Hepatocyte (in vitro differentiated cells): ENCODE data around the gene SPOPL. TPM values are rescaled to one million over a fixed set of nuclear protein-coding genes. Genes with fewer than 3 reads are reported as not detected.

Source experiments
- DNase-seq: peaks from one replicate; pipeline ENCODE4 v3.0.0-alpha.2; 2016; ENCODE audit warnings: low spot score
- H2AFZ ChIP-seq: fragments of 200-600 bp; sonication (generic); 2 replicates; pipeline ENCODE4 v1.6.0; 2016; ENCODE audit warnings: antibody characterized with exemption, mild to moderate bottlenecking
- H3K27ac ChIP-seq: fragments of 200-600 bp; sonication (generic); 2 replicates; pipeline ENCODE4 v1.5.1; 2016; ENCODE audit warnings: mild to moderate bottlenecking
- H3K27me3 ChIP-seq: fragments of 200-600 bp; sonication (generic); 2 replicates; pipeline ENCODE4 v1.6.1; 2016
- H3K36me3 ChIP-seq: fragments of 200-600 bp; sonication (generic); replicated peaks from 2 replicates; pipeline ENCODE4 v1.5.1; 2016; ENCODE audit warnings: low read depth; ENCODE audit not compliant: insufficient read depth
- H3K4me1 ChIP-seq: fragments of 200-600 bp; sonication (generic); 2 replicates; pipeline ENCODE4 v1.5.1; 2016; ENCODE audit warnings: mild to moderate bottlenecking, moderate library complexity; ENCODE audit not compliant: insufficient read depth
- H3K4me2 ChIP-seq: fragments of 200-600 bp; sonication (generic); 2 replicates; pipeline ENCODE4 v1.6.0; 2016
- H3K4me3 ChIP-seq: fragments of 200-600 bp; sonication (generic); 2 replicates; pipeline ENCODE4 v1.5.1; 2016; ENCODE audit warnings: mild to moderate bottlenecking
- H3K79me2 ChIP-seq: fragments of 200-600 bp; sonication (generic); 2 replicates; pipeline ENCODE4 v1.6.0; 2017; ENCODE audit warnings: mild to moderate bottlenecking
- H3K9me2 ChIP-seq: fragments of 200-600 bp; sonication (generic); replicated peaks from 2 replicates; pipeline ENCODE4 v1.6.0; 2017; ENCODE audit warnings: mild to moderate bottlenecking; ENCODE audit not compliant: insufficient read depth
- H3K9me3 ChIP-seq: fragments of 200-600 bp; sonication (generic); 2 replicates; pipeline ENCODE4 v1.5.1; 2016; ENCODE audit warnings: low read depth, mild to moderate bottlenecking
- H4K20me1 ChIP-seq: fragments of 200-600 bp; sonication (generic); 2 replicates; pipeline ENCODE4 v1.6.0; 2016; ENCODE audit warnings: mild to moderate bottlenecking; ENCODE audit not compliant: insufficient read depth, poor library complexity, severe bottlenecking
- EZH2 ChIP-seq: fragments of 200-600 bp; sonication (generic); IDR thresholded peaks from 2 replicates; pipeline ENCODE4 v1.6.1; 2016; ENCODE audit warnings: antibody characterized with exemption, mild to moderate bottlenecking, borderline replicate concordance
- EZH2phosphoT487 ChIP-seq: fragments of 200-600 bp; sonication (generic); IDR thresholded peaks from one replicate; pipeline ENCODE4 v1.6.1; 2018; ENCODE audit warnings: antibody characterized with exemption, mild to moderate bottlenecking, low read depth, moderate library complexity; ENCODE audit not compliant: unreplicated experiment, severe bottlenecking
- WGBS: methylation state at CpG from one replicate; pipeline ENCODE4 v1.1.6; 2016; ENCODE audit warnings: low lambda C conversion rate; ENCODE audit errors: missing lambda C conversion rate; 5-methylcytosine and 5-hydroxymethylcytosine counted together
- polyA plus RNA-seq: library from polyadenylated mRNA; unstranded; fragments of >200 nt; fragmentation: Nextera tagmentation; extraction: Ambion mirVana; gene quantifications from 2 replicates; pipeline ENCODE4 v1.2.1, GENCODE V29; 2016
- total RNA-seq: library from RNA; depleted of rRNA; stranded (reverse); fragments of >200 nt; gene quantifications from 2 replicates; pipeline ENCODE4 v1.2.3, GENCODE V29; 2014
- TF ChIP-seq, protein P1 (sequence below): fragments of 200-600 bp; sonication (generic); IDR thresholded peaks from 2 replicates; pipeline ENCODE4 v1.5.1; 2016; ENCODE audit warnings: antibody characterized with exemption, mild to moderate bottlenecking; ENCODE audit not compliant: poor library complexity

SPOPL gene
- total and polyA plus RNA-seq, 2 experiments from 2014 or later: 6.1 to 37.0 TPM

- Histone ChIP-seq H4K20me1 (no peaks in the 10 kb centered on the region), H3K27ac (no peak overlapping the region), H3K9me2 (no peaks in the 10 kb centered on the region), H2AFZ (no peak overlapping the region), H3K9me3 (no peaks in the 10 kb centered on the region), H3K4me3 (no peak overlapping the region), H3K4me1 (no peaks in the 10 kb centered on the region), H3K79me2 (no peaks in the 10 kb centered on the region), H3K36me3 (no peaks in the 10 kb centered on the region), H3K4me2 (no peak overlapping the region), H3K27me3 (no peaks in the 10 kb centered on the region)
- no peak for DNase-seq
- WGBS: 95% methylated on average over 3 of the region's 3 CpGs
- TF ChIP-seq EZH2phosphoT487 (no peak), EZH2 (no peak)
- TF ChIP-seq, protein P1, sequence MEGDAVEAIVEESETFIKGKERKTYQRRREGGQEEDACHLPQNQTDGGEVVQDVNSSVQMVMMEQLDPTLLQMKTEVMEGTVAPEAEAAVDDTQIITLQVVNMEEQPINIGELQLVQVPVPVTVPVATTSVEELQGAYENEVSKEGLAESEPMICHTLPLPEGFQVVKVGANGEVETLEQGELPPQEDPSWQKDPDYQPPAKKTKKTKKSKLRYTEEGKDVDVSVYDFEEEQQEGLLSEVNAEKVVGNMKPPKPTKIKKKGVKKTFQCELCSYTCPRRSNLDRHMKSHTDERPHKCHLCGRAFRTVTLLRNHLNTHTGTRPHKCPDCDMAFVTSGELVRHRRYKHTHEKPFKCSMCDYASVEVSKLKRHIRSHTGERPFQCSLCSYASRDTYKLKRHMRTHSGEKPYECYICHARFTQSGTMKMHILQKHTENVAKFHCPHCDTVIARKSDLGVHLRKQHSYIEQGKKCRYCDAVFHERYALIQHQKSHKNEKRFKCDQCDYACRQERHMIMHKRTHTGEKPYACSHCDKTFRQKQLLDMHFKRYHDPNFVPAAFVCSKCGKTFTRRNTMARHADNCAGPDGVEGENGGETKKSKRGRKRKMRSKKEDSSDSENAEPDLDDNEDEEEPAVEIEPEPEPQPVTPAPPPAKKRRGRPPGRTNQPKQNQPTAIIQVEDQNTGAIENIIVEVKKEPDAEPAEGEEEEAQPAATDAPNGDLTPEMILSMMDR: no peak
These were observed 99.3 kb downstream of the SPOPL start for GRCh38 chr2:138600732-138601457.

DNA sequence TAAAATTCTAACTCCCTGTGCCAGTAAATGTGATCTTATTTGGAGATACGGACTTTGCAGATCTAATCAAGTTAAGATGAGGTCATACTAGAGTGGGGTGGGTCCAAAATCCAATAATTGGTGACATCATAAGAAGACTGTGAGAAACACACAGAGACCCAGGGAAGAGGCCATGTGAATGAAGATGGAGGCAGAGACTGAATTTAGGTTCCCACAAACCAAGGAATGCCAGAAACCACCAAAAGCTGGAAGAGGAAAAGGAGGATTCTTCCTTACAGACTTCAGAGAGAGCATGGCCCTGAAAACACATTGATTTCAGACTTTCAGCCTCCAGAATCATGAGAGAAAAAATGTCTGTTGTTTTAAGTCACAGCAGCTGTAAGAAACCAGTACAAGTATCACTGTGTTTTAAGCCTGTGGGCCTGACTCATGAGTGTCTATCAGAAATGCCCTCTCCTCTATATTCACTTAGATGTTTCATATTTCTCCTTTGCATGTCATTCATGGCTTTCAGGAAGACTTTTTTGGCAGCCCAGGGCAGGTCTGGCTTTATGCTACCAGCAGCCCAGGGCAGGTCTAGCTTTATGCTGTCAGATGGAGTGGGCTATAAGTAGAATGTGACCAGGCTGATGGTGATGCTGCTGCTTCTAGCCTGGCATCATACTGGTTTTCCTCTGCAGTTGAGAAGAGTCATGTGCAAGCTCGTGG lies 100.0 kb downstream of the SPOPL start:
- Histone ChIP-seq H3K4me3 (no peak overlapping the region), H3K27ac (no peak overlapping the region), H3K9me3 (no peaks in the 10 kb centered on the region), H4K20me1 (no peaks in the 10 kb centered on the region), H2AFZ (no peak overlapping the region), H3K36me3 (no peaks in the 10 kb centered on the region), H3K4me1 (no peaks in the 10 kb centered on the region), H3K27me3 (no peaks in the 10 kb centered on the region), H3K4me2 (no peak overlapping the region), H3K79me2 (no peaks in the 10 kb centered on the region), H3K9me2 (no peaks in the 10 kb centered on the region)
- DNase-seq: no peak
- WGBS: 86% methylated on average over 2 of the region's 2 CpGs
- TF ChIP-seq EZH2phosphoT487: no peak
- TF ChIP-seq, protein P1: no peak
- no peak for TF ChIP-seq EZH2

DNA sequence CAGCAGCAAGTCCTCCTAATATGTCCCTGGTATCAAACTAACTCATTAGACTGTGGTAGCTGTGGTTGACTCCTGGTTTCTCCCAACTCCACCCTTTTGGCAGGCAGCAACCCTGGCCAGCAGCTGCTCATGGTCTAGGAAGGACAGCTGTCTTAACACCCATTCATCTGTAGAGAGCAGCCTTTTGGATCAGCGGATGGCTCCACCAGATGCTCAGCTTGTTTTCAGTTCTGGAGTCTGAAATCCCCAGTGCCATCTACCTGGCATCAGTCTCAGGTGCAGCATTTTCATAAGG lies 100.5 kb downstream of the SPOPL start:
- Histone ChIP-seq H3K36me3 (no peaks in the 10 kb centered on the region), H3K79me2 (no peaks in the 10 kb centered on the region), H3K4me1 (no peaks in the 10 kb centered on the region), H3K27ac (no peak overlapping the region), H3K9me3 (no peaks in the 10 kb centered on the region), H4K20me1 (no peaks in the 10 kb centered on the region), H2AFZ (no peak overlapping the region), H3K4me3 (no peak overlapping the region), H3K9me2 (no peaks in the 10 kb centered on the region), H3K4me2 (no peak overlapping the region), H3K27me3 (no peaks in the 10 kb centered on the region)
- TF ChIP-seq EZH2 (no peak), EZH2phosphoT487 (no peak)
- TF ChIP-seq, protein P1: no peak
- no peak for DNase-seq
- WGBS: 100% methylated on average over 1 of the region's 1 CpG
